ENCODE measurements around the gene ARID4A. TPM values are rescaled to one million over a fixed set of nuclear protein-coding genes. Genes with fewer than 3 reads are reported as not detected.
"Not testable (repeated sequence)": the region's sequence is repeated elsewhere in the genome, so short reads cannot be mapped to it uniquely, and the experiment has no call there.

The ARID4A gene
- total and polyA plus RNA-seq, 4 donors, result 25.0 to 38.1 (median 31.1) TPM

DNA sequence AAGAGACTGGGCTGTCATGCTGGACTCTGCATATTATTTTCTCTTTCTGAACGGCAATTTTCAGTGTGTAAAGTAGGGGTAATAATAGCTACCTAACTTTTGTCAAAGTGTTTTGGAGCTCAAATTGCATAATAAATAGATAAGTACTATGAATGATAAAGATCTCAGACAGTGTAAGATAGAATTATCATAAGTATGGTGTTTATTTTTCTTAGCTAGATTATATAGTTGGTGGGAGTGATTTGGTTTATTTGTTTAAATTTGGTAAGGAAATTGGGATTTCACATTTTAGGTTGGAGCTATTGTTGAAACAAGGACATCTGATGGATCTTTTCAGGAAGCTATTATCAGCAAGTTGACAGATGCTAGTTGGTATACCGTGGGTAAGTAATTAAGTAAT lies 7.4 kb downstream of the ARID4A start:
- Histone ChIP-seq H3K4me1 (ENCODE audit: control insufficient read depth, insufficient read depth, low read length) (no peaks in the 10 kb centered on the region), H3K36me3 (ENCODE audit: control insufficient read depth, insufficient read depth, low read length) (peaks cover 14% of the 10 kb centered on the region), H3K9me3 (ENCODE audit: control insufficient read depth, insufficient read depth, low read length) (no peaks in the 10 kb centered on the region), H3K27me3 (ENCODE audit: control insufficient read depth, insufficient read depth, low read length) (no peaks in the 10 kb centered on the region), H3K27ac (ENCODE audit: low read depth, low read length) (no peak overlapping the region), H3K4me3 (ENCODE audit: low read depth, low read length) (no peak overlapping the region)
- 86% methylated on average over 1 of the region's 2 CpGs for whole genome bisulfite sequencing (ENCODE audit: insufficient coverage)
- no peak for DNase-seq (ENCODE audit: low read depth in 4 of 6, low spot score in 6 of 6)

DNA sequence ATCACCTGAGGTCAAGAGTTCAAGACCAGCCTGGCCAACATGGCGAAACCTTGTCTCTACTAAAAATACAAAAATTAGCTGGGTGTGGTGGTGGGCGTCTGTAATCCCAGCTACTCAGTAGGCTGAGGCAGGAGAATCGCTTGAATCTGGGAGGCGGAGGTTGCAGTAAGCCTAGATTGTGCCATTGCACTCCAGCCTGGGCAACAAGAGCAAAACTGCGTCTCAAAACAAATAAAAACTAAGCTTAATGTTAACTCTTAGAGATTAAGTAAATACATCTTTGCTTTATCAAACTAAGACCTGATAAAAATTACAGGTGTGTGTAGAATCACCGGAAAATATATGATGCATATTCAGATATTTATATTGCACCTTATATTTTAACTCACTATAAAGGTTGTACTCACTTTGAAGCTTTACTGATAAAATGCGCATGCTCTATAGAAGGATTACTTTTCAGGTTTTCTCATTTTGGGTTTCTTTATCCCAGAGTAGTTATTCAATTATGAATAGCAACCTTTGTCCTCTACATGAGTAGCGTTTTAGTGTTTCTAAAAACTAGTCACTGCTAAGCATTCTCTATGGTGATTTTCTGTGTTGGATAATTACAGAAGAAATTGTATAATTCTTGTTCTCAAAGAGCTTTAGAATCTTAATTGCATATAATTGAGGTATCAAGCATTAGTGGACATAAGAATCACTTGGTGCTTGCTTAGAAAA lies 9.4 kb downstream of the ARID4A start:
- Histone ChIP-seq H3K4me1 (ENCODE audit: control insufficient read depth, insufficient read depth, low read length) (no peaks in the 10 kb centered on the region), H3K36me3 (ENCODE audit: control insufficient read depth, insufficient read depth, low read length) (peaks cover 12% of the 10 kb centered on the region), H3K27me3 (ENCODE audit: control insufficient read depth, insufficient read depth, low read length) (no peaks in the 10 kb centered on the region), H3K4me3 (ENCODE audit: low read depth, low read length) (no peak overlapping the region), H3K27ac (ENCODE audit: low read depth, low read length) (no peak overlapping the region), H3K9me3 (ENCODE audit: control insufficient read depth, insufficient read depth, low read length) (no peaks in the 10 kb centered on the region)
- no CpG with 5 or more reads among the region's 8 CpGs for WGBS (ENCODE audit: insufficient coverage)
- no peak for DNase-seq (ENCODE audit: low read depth in 4 of 6, low spot score in 6 of 6)

GRCh38 chr14:58309086-58309485 lies 10.7 kb downstream of the ARID4A start:
- Histone ChIP-seq H3K36me3 (ENCODE audit: control insufficient read depth, insufficient read depth, low read length) (peaks cover 12% of the 10 kb centered on the region), H3K9me3 (ENCODE audit: control insufficient read depth, insufficient read depth, low read length) (no peaks in the 10 kb centered on the region), H3K4me3 (ENCODE audit: low read depth, low read length) (no peak overlapping the region), H3K27me3 (ENCODE audit: control insufficient read depth, insufficient read depth, low read length) (no peaks in the 10 kb centered on the region), H3K4me1 (ENCODE audit: control insufficient read depth, insufficient read depth, low read length) (no peaks in the 10 kb centered on the region), H3K27ac (ENCODE audit: low read depth, low read length) (no peak overlapping the region)
- DNase-seq (ENCODE audit: low read depth in 4 of 6, low spot score in 6 of 6), result no peak
- no CpG with 5 or more reads among the region's 2 CpGs for WGBS (ENCODE audit: insufficient coverage)

DNA sequence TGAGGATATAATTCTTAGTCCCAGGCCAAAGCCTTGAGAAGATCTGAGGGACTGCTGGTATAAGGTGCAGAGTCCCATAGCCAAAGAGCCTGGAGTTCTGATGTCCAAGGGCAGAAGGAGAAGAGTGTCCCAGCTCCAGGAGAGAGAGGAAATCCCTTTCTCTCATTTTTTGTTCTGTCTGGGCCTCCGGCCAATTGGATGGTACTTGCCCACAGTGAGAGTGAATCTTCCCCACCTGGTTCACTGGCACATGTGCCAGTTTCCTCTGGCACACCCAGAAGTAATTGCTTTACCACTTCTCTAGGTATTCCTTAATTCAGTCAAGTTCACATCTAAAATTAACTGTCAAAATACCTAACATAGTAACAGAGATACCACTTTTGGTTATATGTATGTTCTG lies 15.3 kb downstream of the ARID4A start:
- Histone ChIP-seq H3K4me1 (ENCODE audit: control insufficient read depth, insufficient read depth, low read length) (no peaks in the 10 kb centered on the region), H3K4me3 (ENCODE audit: low read depth, low read length) (no peak overlapping the region), H3K9me3 (ENCODE audit: control insufficient read depth, insufficient read depth, low read length) (no peaks in the 10 kb centered on the region), H3K36me3 (ENCODE audit: control insufficient read depth, insufficient read depth, low read length) (peaks cover 9% of the 10 kb centered on the region), H3K27ac (ENCODE audit: low read depth, low read length) (no peak overlapping the region), H3K27me3 (ENCODE audit: control insufficient read depth, insufficient read depth, low read length) (no peaks in the 10 kb centered on the region)
- no peak for DNase-seq (ENCODE audit: low read depth in 4 of 6, low spot score in 6 of 6)
- 80% methylated on average over 1 of the region's 1 CpG for WGBS (ENCODE audit: insufficient coverage)

GRCh38 chr14:58315606-58316005 lies 17.3 kb downstream of the ARID4A start:
- Histone ChIP-seq H3K4me3 (ENCODE audit: low read depth, low read length) (no peak overlapping the region), H3K9me3 (ENCODE audit: control insufficient read depth, insufficient read depth, low read length) (no peaks in the 10 kb centered on the region), H3K27me3 (ENCODE audit: control insufficient read depth, insufficient read depth, low read length) (no peaks in the 10 kb centered on the region), H3K36me3 (ENCODE audit: control insufficient read depth, insufficient read depth, low read length) (peaks cover 16% of the 10 kb centered on the region), H3K27ac (ENCODE audit: low read depth, low read length) (no peak overlapping the region), H3K4me1 (ENCODE audit: control insufficient read depth, insufficient read depth, low read length) (no peaks in the 10 kb centered on the region)
- no peak for DNase-seq (ENCODE audit: low read depth in 4 of 6, low spot score in 6 of 6)
- no CpG with 5 or more reads among the region's 1 CpG for WGBS (ENCODE audit: insufficient coverage)

DNA sequence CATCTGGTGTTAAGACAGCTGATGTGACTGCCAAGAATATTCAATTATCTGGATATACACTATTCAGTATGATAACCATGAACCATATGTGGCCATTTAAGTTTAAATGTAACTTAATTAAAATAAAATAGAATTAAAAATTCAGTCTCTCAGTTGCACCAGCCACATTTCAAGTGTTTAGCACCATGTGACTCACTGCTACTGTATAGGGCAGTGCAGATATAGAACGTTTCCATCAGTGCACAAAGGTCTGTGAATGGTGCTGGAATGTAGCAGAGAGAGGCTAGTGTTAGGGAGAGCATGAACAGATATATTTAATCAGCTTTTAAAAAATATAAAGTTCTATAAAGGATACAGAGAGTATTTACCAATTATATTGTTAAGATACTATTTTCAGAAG lies 28.7 kb downstream of the ARID4A start:
- Histone ChIP-seq H3K4me1 (ENCODE audit: control insufficient read depth, insufficient read depth, low read length) (no peaks in the 10 kb centered on the region), H3K36me3 (ENCODE audit: control insufficient read depth, insufficient read depth, low read length) (peaks cover 24% of the 10 kb centered on the region), H3K27ac (ENCODE audit: low read depth, low read length) (no peak overlapping the region), H3K9me3 (ENCODE audit: control insufficient read depth, insufficient read depth, low read length) (no peaks in the 10 kb centered on the region), H3K27me3 (ENCODE audit: control insufficient read depth, insufficient read depth, low read length) (no peaks in the 10 kb centered on the region), H3K4me3 (ENCODE audit: low read depth, low read length) (no peak overlapping the region)
- WGBS (ENCODE audit: insufficient coverage), result no CpG with 5 or more reads among the region's 1 CpG
- DNase-seq (ENCODE audit: low read depth in 4 of 6, low spot score in 6 of 6), result no peak

DNA sequence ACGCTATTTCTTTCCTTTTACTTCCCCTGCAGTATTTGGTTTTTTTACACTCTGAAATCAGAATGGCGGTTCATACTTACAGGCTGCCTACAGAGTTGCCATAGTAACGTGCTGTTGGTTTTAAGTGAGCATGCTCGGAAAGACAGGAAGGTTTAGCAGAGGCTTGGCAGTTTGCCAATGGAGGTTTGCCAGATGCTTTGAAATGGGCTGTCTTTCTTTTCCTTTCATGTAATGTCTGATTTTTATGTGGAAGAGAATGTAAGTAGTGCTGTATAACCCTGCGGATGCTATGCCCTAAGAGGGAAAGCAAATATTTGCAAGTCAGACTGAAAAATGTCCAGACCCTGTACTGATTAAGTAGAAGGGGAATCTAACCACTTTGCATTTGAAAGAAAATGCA lies 32.8 kb downstream of the ARID4A start:
- Histone ChIP-seq H3K27me3 (ENCODE audit: control insufficient read depth, insufficient read depth, low read length) (no peaks in the 10 kb centered on the region), H3K4me3 (ENCODE audit: low read depth, low read length) (peak overlapping the region; percentile 58), H3K27ac (ENCODE audit: low read depth, low read length) (peak overlapping the region; percentile 90), H3K4me1 (ENCODE audit: control insufficient read depth, insufficient read depth, low read length) (no peaks in the 10 kb centered on the region), H3K9me3 (ENCODE audit: control insufficient read depth, insufficient read depth, low read length) (no peaks in the 10 kb centered on the region), H3K36me3 (ENCODE audit: control insufficient read depth, insufficient read depth, low read length) (peaks cover 14% of the 10 kb centered on the region)
- WGBS (ENCODE audit: insufficient coverage), result 3% methylated on average over 4 of the region's 5 CpGs
- DNase-seq (ENCODE audit: low read depth in 4 of 6, low spot score in 6 of 6), result peak; percentile 94 to 99 (median 98)

GRCh38 chr14:58332561-58332960 lies 34.2 kb downstream of the ARID4A start:
- H3K4me1 ChIP-seq (ENCODE audit: control insufficient read depth, insufficient read depth, low read length), result no peaks in the 10 kb centered on the region
- peak overlapping the region; percentile 22 for H3K27ac ChIP-seq (ENCODE audit: low read depth, low read length)
- H3K9me3 ChIP-seq (ENCODE audit: control insufficient read depth, insufficient read depth, low read length), result no peaks in the 10 kb centered on the region
- WGBS (ENCODE audit: insufficient coverage), result no CpG with 5 or more reads among the region's 3 CpGs
- peak in 3 of 6 donors; percentile 16 to 52 (median 21) for DNase-seq (ENCODE audit: low read depth in 4 of 6, low spot score in 6 of 6)
- H3K4me3 ChIP-seq (ENCODE audit: low read depth, low read length), result peak overlapping the region; percentile 58
- H3K27me3 ChIP-seq (ENCODE audit: control insufficient read depth, insufficient read depth, low read length), result no peaks in the 10 kb centered on the region
- H3K36me3 ChIP-seq (ENCODE audit: control insufficient read depth, insufficient read depth, low read length), result peaks cover 11% of the 10 kb centered on the region

- not testable (repeated sequence) for H3K4me1 ChIP-seq (ENCODE audit: control insufficient read depth, insufficient read depth, low read length); DNase-seq (ENCODE audit: low read depth in 4 of 6, low spot score in 6 of 6); H3K4me3 ChIP-seq (ENCODE audit: low read depth, low read length); H3K9me3 ChIP-seq (ENCODE audit: control insufficient read depth, insufficient read depth, low read length); H3K27ac ChIP-seq (ENCODE audit: low read depth, low read length); H3K27me3 ChIP-seq (ENCODE audit: control insufficient read depth, insufficient read depth, low read length)
- H3K36me3 ChIP-seq (ENCODE audit: control insufficient read depth, insufficient read depth, low read length), result peaks cover 17% of the 10 kb centered on the region
- WGBS (ENCODE audit: insufficient coverage), result no CpG with 5 or more reads among the region's 4 CpGs
Measured at GRCh38 chr14:58339666-58340065, 41.3 kb downstream of the ARID4A start.

- no peaks in the 10 kb centered on the region for H3K4me1 ChIP-seq (ENCODE audit: control insufficient read depth, insufficient read depth, low read length)
- no peak overlapping the region for H3K4me3 ChIP-seq (ENCODE audit: low read depth, low read length)
- DNase-seq (ENCODE audit: low read depth in 4 of 6, low spot score in 6 of 6), result peak in 1 of 6 donors; percentile 7
- WGBS (ENCODE audit: insufficient coverage), result 83% methylated on average over 2 of the region's 4 CpGs
- H3K27ac ChIP-seq (ENCODE audit: low read depth, low read length), result no peak overlapping the region
- H3K9me3 ChIP-seq (ENCODE audit: control insufficient read depth, insufficient read depth, low read length), result no peaks in the 10 kb centered on the region
- H3K27me3 ChIP-seq (ENCODE audit: control insufficient read depth, insufficient read depth, low read length), result no peaks in the 10 kb centered on the region
- H3K36me3 ChIP-seq (ENCODE audit: control insufficient read depth, insufficient read depth, low read length), result peaks cover 21% of the 10 kb centered on the region
Measured at GRCh38 chr14:58341152-58341748, 42.9 kb downstream of the ARID4A start.
